HPDE6-E6E7 (cell line): ENCODE results near the gene LY9.
A peak's percentile ranks its signal among the peaks of the same experiment; 100 is the strongest.
"Not testable (repeated sequence)": the region's sequence is repeated elsewhere in the genome, so short reads cannot be mapped to it uniquely, and the experiment has no call there.

Source experiments
- DNase-seq: peaks from one replicate; pipeline ENCODE4 v3.0.0; 2011; ENCODE audit warnings: missing footprints; ENCODE audit errors: extremely low spot score

LY9 gene

GRCh38 chr1:160773093-160773492, 22.9 kb upstream of the LY9 start:
- DNase-seq, result no peak

DNA sequence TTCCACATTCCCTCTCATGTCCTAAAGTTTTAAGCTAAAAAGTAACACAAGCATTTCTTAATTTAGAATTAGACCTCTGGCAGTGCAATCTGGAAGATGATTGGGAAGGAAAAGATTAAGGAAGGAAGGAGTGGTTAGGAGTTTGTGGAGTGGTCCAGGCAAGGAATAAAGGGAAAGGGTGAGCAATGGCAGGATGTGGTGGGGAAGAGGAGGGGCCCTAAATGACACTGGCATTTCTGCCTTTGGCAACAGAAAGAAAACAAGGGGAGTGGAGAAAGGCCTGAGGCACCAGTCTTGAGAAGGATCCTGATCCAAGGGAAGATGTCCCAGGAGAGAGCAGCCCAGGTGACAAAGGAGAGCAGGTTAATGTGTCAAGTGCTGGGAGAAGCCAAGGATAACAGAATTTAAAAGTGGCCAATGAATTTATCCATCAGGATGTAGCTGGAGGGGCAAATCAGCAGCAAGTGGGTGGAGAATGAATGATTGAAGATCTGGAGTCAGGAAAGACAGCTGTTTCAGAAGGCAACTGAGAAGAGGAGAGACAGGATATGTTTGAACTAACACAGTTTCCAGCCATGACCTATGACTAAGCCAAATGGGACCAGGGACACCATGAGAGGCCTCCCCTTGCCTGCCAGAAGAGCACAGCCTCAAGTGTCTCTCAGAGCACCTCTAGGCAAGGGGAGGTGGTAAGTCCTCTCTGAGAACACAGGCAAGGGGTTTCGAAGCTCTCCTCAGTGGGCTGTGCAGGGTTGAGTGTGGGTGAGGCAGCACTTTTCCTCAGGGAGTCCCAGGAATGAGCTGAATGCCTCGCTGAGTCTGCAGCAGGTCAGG, 20.9 kb upstream of the LY9 start:
- no peak for DNase-seq

- no peak for DNase-seq
These were observed 19.8 kb upstream of the LY9 start for GRCh38 chr1:160776178-160776577.

DNA sequence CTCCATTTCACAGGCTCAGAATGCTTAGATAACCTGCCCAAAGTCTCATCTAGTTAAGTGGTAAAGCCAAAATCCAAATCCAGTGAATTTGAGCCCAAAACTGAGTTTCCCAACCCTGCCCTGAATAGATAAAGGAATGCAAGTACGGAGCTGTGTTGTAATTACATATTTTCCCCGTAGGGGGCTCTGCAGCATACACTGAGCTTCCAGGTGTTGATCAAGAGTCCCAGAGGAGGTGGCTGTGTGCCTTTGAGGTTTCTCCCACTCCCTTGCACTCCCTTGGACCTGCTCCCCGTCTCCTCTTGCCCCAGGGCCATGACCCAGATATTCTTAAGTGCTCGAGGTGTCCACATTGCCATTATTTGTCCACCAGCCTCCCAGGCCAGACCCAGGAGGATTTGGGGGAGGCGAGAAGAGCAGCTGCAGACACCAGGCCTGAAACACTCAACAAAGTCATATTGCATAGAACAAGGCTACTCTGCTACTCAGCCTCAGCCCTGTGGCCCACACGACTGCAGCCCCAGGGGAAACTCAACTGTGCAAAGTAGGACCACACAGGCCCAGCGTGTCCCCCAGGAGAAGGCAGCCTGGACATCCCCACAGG, 18.4 kb upstream of the LY9 start:
- DNase-seq, result peak; percentile 26

- no peak for DNase-seq
These were observed 17.0 kb upstream of the LY9 start for GRCh38 chr1:160778976-160779375.

DNA sequence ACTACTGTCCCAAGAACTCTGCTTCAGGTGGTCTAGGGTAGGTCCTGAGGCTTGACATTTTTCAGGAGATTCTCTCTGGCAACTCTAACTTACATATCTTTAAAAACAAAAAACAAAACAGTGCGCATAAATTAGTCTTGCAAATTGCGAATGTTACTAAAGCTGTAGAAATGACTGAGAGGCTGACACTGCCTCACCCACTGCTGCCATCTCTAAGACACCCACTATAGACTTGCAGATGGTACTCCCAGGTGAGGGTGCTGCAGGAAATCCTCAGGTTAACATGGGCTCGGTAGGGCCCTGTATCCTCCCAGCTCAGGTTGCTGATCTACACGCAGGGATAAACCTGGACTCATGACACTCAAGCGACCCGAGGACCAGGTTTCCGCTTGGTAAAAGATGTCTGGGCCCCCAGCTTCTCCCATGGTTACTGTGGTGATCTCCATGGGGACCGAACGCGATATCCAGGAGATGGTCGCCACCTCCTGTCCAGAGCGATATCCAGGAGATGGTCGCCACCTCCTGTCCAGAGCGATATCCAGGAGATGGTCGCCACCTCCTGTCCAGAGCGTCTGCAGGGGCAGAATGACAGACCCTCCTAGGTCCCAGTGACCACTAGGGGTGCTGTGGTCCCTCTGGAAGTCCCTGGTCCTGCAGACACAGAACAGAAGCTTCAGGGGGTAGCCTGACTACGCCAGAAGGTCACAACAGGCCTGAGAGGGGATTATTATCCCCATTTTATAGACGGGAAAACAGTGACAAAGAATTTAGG, 16.2 kb upstream of the LY9 start:
- DNase-seq, result no peak

DNA sequence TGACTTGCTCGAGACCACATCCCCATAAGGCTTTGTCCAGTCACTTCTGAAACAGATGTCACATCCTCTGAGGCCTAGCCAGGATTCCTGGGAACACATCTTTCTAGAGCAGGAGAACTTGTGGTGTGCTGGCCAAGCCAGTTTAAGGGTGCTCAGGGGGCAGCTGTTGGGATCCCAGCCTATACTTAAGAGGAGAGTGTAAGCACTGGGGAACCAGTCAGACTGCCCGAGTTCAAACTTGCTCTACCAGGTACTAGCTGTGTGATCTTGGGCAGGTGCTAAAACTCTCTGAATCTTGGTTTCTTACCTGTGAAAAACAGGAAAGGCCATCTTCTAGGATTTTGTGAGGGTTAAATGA, 15.6 kb upstream of the LY9 start:
- DNase-seq, result no peak

DNA sequence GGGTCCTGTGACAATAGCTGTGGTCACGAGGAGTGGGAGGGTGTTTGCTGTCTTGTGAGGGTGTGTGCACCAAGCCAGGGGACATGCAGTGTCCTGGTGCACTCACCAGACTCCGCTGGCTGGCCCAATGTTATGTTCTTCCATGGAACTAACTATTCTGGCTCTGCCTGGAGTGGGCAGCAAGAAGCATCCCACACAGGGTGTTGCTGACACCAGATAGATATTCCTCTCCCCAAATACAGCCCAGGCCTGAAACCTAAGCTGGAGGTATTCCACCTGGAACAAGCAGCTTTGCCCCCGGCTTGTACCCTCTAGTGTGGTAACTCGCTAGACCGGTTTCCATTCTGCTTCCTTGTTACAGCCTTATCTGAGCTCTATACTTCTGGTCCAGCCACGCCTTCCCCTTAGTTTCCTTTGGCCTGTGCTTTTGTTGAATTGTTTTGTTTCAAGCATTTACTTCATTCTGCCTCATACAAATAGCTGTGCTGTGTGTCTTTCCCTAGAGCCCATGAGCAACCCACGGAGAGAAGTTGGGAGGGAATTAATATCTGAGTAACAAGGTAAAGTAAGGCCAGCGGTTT, 14.7 kb upstream of the LY9 start:
- DNase-seq, result peak; percentile 59

GRCh38 chr1:160781914-160782689, 13.9 kb upstream of the LY9 start:
- DNase-seq, result no peak

DNA sequence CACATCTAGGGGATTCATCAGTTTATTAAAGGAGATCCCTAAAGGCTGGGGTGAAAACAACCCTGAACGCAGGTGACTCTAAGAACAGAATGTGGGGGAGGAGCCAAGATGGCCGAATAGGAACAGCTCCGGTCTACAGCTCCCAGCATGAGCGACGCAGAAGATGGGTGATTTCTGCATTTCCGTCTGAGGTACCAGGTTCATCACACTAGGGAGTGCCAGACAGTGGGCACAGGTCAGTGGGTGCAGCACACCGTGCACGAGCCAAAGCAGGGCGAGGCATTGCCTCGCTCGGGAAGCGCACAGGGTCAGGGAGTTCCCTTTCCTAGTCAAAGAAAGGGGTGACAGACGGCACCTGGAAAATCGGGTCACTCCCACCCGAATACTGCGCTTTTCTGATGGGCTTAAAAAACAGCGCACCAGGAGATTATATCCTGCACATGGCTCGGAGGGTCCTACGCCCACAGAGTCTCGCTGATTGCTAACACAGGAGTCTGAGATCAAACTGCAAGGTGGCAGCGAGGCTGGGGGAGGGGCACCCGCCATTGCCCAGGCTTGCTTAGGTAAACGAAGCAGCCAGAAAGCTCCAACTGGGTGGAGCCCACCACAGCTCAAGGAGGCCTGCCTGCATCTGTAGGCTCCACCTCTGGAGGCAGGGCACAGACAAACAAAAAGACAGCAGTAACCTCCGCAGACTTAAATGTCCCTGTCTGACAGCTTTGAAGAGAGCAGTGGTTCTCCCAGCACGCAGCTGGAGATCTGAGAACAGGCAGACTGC, 12.8 kb upstream of the LY9 start:
- not testable (repeated sequence) for DNase-seq

DNA sequence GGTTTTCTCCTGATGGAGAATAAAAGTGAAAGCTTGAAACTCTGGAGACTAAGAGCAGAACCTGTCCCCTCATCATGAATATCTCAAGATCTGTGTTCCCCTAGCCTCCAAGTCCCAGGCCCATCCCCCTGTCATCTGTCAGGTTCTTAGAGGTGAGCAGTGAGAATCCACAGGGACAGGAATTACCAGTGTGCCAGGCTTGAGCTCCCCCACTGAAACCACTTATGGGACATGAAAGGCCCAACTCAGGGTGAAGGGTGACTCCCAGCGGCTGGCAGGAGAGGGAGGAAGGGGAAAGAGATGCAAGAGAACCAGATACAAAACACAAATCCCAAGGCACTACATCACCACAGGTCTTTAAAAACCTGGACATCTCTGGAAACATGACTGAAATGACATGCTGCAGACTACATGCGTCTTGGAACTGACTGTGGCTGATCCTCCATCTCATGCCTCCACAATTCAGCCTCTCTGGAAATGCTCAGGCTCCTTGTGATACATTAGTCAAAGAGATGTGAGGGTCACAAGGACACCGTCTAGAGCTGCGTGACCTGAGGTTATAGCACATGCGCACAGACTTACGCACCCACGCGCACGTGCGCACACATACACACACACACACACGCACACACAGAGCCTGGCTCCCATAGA, 6.8 kb upstream of the LY9 start:
- DNase-seq, result no peak

DNA sequence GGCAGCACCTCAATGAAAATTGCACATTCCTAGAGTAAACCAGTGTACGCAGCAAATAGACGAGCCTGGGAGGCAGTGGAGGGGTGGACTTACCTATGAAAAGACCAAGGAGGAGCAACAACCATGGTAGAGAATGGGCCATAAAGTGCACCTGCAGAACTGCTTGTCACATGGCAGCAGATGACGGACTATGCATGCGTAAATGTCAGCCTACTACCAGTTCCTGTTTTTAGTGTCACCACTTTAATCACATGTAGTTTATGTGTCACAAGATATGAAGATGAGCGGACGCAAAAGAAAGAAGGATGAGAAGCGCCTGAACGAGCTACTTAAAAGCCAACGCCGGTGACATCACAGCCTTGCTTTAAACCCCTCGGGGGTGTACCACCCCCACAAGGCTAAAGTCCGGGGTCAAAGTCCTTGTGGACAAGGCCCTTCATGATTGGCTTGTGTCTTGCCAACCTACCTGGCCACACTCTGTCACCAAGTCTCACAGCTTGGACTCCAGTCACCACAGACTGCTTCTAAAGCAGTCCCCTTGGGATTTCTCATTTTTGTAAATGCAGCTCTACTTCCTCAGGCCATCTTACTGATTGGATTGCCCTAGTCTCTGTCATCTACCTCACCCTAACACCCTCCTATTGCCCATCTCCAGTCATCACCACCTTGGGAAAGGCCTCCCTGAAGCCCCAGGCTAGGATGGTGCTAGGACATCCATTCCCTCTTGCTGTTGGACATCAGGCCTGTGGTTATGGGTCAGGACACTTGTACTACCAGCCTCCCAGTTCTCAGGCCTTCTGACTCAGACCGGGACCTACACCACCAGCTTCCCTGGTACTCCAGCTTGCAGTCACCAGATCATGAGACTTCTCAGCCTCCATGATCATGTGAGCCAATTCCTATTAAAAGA, 6.0 kb upstream of the LY9 start:
- DNase-seq, result no peak

DNA sequence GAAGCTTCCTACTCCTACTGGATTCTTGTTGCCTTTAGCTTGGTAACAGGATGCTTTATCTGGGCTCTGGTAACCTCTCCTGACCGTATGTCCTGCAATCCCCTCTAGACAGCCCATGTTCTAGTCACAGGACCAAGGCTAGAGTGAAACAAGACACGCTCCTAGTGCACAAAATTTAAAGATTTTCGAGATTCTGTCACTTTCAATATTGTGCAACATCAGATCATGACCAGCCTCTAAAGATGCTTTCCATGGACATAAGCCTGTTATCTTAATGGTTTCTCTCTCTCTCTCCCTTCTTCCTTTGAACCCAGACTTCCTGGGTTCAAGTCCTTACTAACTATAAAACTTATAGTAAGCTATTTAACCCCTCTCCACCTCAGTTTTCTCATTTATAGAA, 1.6 kb upstream of the LY9 start:
- DNase-seq, result no peak

GRCh38 chr1:160797271-160797709, 1.3 kb downstream of the LY9 start:
- DNase-seq, result no peak

GRCh38 chr1:160797861-160798273, 1.9 kb downstream of the LY9 start:
- DNase-seq, result no peak

- no peak for DNase-seq
These were observed 2.5 kb downstream of the LY9 start for GRCh38 chr1:160798439-160798838.

- no peak for DNase-seq
These were observed 3.7 kb downstream of the LY9 start for GRCh38 chr1:160799641-160800040.

- no peak for DNase-seq
These were observed 4.2 kb downstream of the LY9 start for GRCh38 chr1:160800142-160800541.
